Mesothelial cell of epicardium (in vitro differentiated cells): ENCODE results near the gene VSIG10. TPM values are rescaled to one million over a fixed set of nuclear protein-coding genes. Genes with fewer than 3 reads are reported as not detected.

Source experiments
- DNase-seq, 2 experiments: peaks; one replicate each; pipeline ENCODE4 v3.0.0; 2021; ENCODE audit warnings: low spot score in 2 of 2; ENCODE audit not compliant: unreplicated experiment in 2 of 2
- H3K27ac Mint-ChIP-seq: 2 replicates; pipeline ENCODE4 v1.8.0; 2021; ENCODE audit warnings: mixed read lengths
- H3K27me3 Mint-ChIP-seq: 2 replicates; pipeline ENCODE4 v1.8.0; 2021; ENCODE audit warnings: low read depth, mixed read lengths
- H3K36me3 Mint-ChIP-seq: 2 replicates; pipeline ENCODE4 v1.8.0; 2021; ENCODE audit warnings: mixed read lengths
- H3K4me1 Mint-ChIP-seq: 2 replicates; pipeline ENCODE4 v1.8.0; 2021; ENCODE audit warnings: mixed read lengths
- H3K4me3 Mint-ChIP-seq: 2 replicates; pipeline ENCODE4 v1.8.0; 2021; ENCODE audit warnings: mild to moderate bottlenecking, moderate library complexity, mixed read lengths
- H3K9me3 Mint-ChIP-seq: 2 replicates; pipeline ENCODE4 v1.8.0; 2021; ENCODE audit warnings: mixed read lengths
- total RNA-seq: library from RNA; stranded (reverse); gene quantifications from 3 replicates; pipeline ENCODE4 v1.2.1, GENCODE V29; 2021
- TF ChIP-seq, protein P1 (sequence below): fragments of 200-600 bp; sonication (generic); IDR thresholded peaks from one replicate; pipeline ENCODE4 v1.5.0; 2021; ENCODE audit warnings: antibody characterized with exemption; ENCODE audit not compliant: unreplicated experiment

VSIG10 gene
- total RNA-seq, 1 donor from 2014 or later = 22.0 TPM

DNA sequence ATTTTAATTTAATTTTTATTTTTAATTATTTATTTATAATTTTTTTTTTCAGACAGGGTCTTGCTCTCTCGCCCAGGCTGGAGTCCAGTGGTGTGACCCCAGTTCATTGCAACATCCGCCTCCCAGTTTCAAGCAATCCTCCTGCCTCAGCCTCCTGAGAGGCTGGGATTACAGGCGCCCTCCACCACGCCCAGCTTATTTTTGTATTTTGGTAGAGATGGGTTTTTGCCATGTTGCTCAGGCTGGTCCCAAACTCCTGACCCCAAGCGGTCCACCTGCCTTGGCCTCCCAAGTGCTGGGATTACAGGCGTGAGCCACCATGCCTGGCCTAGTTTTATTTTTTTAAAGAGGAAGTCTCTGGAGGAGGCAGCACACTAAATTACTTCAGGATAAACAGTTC, 18.5 kb upstream of the VSIG10 start:
- TF ChIP-seq, protein P1, sequence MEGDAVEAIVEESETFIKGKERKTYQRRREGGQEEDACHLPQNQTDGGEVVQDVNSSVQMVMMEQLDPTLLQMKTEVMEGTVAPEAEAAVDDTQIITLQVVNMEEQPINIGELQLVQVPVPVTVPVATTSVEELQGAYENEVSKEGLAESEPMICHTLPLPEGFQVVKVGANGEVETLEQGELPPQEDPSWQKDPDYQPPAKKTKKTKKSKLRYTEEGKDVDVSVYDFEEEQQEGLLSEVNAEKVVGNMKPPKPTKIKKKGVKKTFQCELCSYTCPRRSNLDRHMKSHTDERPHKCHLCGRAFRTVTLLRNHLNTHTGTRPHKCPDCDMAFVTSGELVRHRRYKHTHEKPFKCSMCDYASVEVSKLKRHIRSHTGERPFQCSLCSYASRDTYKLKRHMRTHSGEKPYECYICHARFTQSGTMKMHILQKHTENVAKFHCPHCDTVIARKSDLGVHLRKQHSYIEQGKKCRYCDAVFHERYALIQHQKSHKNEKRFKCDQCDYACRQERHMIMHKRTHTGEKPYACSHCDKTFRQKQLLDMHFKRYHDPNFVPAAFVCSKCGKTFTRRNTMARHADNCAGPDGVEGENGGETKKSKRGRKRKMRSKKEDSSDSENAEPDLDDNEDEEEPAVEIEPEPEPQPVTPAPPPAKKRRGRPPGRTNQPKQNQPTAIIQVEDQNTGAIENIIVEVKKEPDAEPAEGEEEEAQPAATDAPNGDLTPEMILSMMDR = no peak
- H3K27me3 Mint-ChIP-seq = no peaks in the 10 kb centered on the region
- no peaks in the 10 kb centered on the region for H3K9me3 Mint-ChIP-seq
- H3K4me3 Mint-ChIP-seq = no peak overlapping the region
- H3K36me3 Mint-ChIP-seq = peaks cover 2% of the 10 kb centered on the region
- no peak overlapping the region for H3K27ac Mint-ChIP-seq
- DNase-seq = no peak
- H3K4me1 Mint-ChIP-seq = peaks cover 16% of the 10 kb centered on the region

DNA sequence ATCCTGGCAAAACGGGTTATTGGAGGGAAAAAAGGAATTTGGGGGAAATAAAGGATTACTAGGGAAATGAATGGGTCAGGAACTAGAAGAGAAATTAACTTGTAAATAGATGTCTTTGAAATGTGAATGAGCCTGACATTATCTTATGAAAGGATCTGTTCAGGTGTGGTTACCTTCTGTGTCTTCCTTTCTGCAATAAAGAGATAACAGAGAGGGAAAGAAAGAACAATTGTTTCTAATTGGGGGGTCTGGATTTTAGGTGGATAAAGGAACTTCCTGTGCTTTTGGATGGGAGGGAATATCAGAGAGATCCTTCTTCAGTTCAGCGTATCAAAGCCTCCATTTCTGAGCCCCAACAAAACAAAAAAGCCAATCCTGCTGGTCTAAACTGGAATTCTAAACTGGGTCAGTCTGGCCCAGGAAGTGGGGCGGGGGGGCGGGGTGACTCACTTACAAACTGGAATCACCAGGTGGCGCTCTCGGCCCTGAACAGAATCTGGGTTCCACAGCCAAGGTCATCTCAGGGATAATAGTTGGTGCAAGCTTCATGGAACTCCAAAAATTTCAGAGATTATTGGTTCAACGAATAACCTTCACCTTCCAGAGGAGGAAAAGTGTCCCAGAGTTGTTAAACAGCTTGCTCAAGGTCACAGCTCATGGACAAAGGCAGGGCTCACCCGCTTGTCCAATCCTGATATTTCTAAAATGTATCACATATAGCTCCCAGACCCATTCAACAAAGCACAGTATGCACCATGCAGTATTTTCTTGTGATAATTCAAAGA, 17.0 kb upstream of the VSIG10 start:
- peaks cover 7% of the 10 kb centered on the region for H3K36me3 Mint-ChIP-seq
- no peak overlapping the region for H3K4me3 Mint-ChIP-seq
- TF ChIP-seq, protein P1 = peak; percentile 69

DNA sequence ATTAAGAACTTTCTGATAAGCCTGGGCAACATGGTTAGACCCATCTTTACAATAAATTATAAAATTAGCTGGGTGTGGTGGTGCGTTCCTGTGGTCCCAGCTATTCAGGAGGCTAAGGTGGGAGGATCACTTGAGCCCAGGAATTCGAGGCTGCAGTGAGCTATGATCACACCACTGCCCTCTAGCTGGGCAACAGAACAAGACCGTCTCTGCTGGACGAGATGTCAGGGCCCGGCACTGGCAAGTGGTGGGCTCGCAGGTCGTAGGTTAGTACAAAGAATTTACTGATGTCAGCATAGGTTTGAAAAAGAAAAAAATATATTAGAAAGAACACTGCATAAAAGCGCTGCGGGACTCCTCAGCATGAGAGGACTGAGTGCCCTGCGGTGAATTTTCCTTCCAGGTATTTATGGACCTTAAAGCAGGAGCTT, 15.7 kb upstream of the VSIG10 start:
- TF ChIP-seq, protein P1 = no peak
- DNase-seq = no peak
- no peaks in the 10 kb centered on the region for H3K27me3 Mint-ChIP-seq
- H3K27ac Mint-ChIP-seq = no peak overlapping the region
- H3K4me3 Mint-ChIP-seq = no peak overlapping the region
- peaks cover 16% of the 10 kb centered on the region for H3K4me1 Mint-ChIP-seq
- peaks cover 7% of the 10 kb centered on the region for H3K9me3 Mint-ChIP-seq
- H3K36me3 Mint-ChIP-seq = peaks cover 14% of the 10 kb centered on the region

More for the DNA sequence above, 17.0 kb upstream of the VSIG10 start:
- Mint-ChIP-seq H3K9me3 (no peaks in the 10 kb centered on the region), H3K4me1 (peaks cover 16% of the 10 kb centered on the region), H3K27ac (peak overlapping the region; percentile 65), H3K27me3 (no peaks in the 10 kb centered on the region)
- DNase-seq = peak in 1 of 2 experiments; percentile 28

DNA sequence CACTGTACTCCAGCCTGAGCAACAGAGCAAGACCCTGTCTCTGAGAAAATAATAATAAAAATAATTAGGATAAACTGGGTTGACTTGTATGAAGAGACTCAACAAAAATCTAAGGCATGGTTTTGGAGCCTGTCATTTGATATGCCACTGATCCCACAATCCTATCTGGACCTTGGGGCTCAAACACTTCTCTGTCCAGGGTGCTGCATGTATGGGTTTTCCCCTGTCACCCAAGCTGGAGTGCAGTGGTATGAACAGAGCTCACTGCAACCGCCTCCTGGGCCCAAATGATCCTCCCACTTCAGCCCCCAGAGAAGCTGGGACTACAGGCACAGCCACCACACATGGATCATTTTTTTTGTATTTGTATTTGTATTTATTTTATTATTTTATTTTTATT, 5.3 kb upstream of the VSIG10 start:
- DNase-seq = no peak
- no peaks in the 10 kb centered on the region for H3K27me3 Mint-ChIP-seq
- no peak overlapping the region for H3K27ac Mint-ChIP-seq
- H3K9me3 Mint-ChIP-seq = no peaks in the 10 kb centered on the region
- H3K36me3 Mint-ChIP-seq = no peaks in the 10 kb centered on the region
- no peak overlapping the region for H3K4me3 Mint-ChIP-seq
- TF ChIP-seq, protein P1 = no peak
- H3K4me1 Mint-ChIP-seq = peaks cover 11% of the 10 kb centered on the region

DNA sequence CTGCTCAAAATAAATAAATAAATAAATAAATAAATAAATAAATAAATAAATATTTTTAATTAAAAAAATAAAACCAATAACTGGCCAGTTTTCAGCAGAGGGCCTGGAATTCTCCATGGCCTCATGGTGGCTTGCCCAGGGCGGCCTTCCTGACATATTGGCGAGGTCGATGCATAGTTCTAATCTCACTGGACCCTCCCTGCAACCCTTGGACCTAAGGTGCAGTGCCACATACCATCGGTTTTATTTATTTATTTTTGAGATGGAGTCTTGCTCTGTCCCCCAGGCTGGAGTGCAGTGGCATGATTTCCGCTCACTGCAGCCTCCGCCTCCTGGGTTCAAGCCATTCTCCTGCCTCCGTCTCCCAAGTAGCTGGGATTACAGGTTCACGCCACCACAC, 3.9 kb upstream of the VSIG10 start:
- H3K27ac Mint-ChIP-seq = no peak overlapping the region

More for the DNA sequence above, 3.9 kb upstream of the VSIG10 start:
- no peak overlapping the region for H3K4me3 Mint-ChIP-seq
- H3K4me1 Mint-ChIP-seq = peaks cover 14% of the 10 kb centered on the region
- no peak for DNase-seq
- TF ChIP-seq, protein P1 = no peak
- H3K9me3 Mint-ChIP-seq = no peaks in the 10 kb centered on the region
- no peaks in the 10 kb centered on the region for H3K36me3 Mint-ChIP-seq
- H3K27me3 Mint-ChIP-seq = no peaks in the 10 kb centered on the region
